Activated CD8-positive, alpha-beta memory T cell treated with anti-CD3 and anti-CD28 coated beads, Interleukin-2, amount 50 U/mL, for 4 hours (primary cell): ENCODE measurements around the gene DTNBP1.

Experiments used
- DNase-seq: peaks from one replicate; pipeline ENCODE4 v3.0.0-alpha.2; 2020

DTNBP1 gene

DNA sequence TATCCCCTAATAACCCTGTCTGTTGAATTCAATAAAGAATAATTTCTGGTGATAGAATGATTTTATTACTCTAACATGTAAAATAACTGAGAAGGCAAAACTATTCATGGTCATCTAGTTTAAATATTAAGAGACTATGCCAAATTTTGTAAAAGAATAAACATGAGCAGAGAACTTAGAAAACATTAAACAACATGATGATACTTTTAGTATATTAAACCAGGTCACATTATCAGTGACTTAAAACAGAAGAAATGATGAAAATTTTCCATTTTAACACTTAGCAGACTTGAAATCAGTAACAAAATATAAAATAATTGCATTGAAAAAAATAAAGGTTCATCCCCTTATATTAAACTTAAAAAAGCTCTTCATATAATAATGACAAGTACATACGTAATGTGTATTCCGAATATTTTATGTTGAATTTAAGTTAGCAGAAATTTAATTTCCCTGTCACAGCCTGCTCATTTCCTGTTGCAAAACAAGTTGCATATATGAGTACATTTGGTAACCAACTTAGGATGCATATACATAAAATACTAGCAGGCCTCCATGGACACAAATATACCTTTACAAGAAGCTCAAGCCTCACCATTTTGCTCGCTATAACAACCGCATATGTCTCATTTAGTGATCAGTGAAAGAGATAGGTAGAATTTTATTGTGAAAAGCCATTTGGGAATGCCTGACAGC lies 40.6 kb downstream of the DTNBP1 start:
- no peak for DNase-seq

DNA sequence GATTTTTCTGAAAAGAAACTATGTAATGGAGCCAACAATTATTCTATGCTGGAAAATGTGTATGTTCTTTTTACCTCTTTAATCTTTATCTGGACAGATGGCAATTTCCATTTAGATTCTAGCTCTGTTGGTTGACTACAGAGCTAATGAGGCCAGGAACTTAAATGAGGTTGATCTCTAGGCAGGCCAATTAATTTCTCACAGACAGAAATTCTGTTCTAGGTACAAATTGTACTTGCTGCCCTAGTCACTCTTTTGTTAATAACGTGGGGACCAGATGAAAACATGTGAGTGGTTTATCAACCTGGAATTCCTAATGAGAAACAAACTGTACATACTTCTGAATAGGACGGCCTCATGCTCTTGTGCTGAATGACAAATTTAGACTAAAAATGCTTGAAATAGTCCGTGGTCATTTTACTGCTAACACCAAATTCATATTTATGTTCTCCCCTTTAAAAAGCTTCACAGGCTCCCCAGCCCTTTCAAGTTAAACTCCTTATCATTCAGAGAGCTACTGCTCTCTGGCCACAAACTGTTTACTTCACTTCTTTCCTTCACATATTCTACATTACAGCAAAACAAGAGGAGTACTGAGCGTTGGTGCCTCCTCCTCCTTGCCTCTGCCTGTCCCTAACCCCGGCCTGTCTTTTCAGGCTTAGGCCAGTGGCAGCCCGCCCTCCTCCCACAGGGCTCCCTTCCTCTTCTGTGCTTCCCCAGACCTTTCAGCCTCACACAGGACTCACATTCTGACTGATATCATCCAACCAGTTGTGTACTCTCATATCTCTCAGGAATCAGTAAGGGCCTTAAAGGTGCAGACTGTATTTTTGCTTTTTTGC lies 41.4 kb downstream of the DTNBP1 start:
- DNase-seq = no peak

DNA sequence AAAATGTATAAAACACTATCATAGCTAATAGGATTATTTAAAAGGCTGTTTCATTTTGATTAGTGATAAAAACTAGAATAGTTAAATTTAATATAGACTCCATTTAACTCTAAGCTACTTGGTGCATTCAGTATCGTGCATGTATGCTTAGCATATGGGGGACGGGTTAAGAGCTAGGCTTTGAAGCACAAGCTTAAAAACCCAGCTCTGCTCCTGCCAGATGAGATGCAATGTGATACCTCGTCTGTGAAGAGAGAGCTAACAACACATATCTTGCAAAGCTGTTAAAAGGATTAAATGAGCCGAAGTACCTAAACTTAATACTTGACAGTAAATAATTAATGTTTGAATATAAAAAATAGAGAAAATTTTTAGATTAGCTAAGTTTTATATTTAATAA lies 42.2 kb downstream of the DTNBP1 start:
- no peak for DNase-seq

DNA sequence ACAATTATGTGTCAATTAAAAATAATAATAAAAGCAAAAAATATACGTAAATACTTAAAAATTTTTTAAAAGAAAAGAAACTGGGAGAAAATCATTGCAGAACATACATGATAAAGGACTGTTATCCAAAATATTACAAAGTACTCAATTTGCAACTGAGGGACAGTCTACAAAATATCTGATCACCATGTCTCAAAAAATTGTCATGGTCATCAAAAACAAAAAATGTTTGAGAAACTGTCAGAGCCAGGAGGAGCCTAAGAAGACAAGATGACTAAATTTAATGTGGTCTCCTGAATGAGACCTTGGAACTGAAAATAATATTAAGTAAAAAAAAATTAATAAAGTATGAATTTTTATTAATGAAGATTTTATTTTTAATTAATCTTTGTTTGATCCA lies 43.5 kb downstream of the DTNBP1 start:
- DNase-seq = no peak

DNA sequence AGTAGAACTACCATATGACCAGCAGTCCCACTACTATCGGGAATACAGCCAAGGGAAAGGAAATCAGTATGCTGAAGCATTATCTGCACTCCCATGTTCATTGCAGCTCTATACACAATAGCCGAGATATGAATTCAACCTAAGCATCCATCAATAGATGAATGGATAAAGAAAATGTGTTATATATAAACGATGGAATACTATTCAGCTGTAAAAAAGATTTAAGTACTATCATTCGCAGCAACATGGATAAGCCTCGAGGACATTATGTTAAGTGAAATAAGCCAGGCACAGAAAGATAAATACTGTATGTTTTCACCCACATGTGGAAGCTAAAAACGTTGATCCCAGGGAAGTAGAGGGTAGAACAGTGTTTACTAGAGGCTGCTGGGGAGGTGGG lies 44.1 kb downstream of the DTNBP1 start:
- DNase-seq = no peak

DNA sequence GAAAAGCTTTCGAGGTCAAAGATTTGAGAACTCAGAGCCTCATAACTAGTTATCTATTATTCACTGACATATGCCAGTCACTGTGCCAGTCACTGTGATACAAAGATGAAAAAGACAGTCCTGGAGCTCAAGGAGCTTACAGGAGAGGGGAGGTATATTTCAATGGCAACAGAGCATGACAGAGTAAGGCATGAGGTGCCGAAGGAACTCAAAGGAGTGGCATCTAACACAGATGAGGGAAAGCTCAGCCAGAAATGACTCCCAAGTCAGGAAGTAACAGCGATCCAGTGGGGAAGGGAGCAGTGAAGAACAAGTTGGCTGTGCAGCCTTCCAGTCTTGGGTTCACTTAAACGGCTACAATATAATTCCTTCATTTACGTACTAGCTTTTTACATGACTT lies 46.6 kb downstream of the DTNBP1 start:
- no peak for DNase-seq

DNA sequence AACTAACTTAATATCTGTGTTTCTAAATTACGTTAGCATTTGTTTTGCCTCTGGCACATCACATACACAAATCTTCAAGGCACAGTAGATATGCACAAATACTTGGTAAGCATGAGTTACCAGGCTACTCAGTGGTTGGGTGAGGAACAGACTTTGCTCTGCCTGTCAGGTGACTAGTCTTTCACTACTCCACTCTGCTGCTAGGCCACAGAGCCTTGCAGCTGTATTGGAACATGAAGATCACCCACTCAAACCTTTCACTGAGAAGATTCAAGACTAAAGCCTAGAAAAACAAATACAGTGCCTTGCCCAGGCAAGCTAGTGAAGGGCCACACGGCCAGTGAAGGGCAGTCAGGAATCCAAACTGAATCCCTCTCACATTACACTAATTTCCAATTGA lies 47.0 kb downstream of the DTNBP1 start:
- DNase-seq = no peak

DNA sequence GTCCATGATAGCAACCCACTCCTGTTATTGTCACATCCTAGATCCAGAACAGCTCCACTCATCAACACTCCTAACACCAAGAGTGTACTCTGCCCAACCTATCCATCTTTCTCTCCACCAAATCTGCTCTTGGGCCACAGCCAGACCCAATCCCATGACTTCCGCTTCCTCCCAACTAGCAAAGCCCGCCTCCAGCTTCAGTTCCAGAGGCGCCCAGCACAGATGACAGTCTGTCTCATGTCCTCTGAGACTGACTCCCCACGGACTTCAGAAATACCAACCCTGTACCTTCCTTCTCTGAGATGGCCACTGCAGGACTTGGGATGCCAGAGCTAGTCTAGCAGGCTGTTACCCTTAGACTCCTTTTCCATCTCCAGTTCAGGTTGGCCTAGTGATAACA lies 48.6 kb downstream of the DTNBP1 start:
- no peak for DNase-seq

DNA sequence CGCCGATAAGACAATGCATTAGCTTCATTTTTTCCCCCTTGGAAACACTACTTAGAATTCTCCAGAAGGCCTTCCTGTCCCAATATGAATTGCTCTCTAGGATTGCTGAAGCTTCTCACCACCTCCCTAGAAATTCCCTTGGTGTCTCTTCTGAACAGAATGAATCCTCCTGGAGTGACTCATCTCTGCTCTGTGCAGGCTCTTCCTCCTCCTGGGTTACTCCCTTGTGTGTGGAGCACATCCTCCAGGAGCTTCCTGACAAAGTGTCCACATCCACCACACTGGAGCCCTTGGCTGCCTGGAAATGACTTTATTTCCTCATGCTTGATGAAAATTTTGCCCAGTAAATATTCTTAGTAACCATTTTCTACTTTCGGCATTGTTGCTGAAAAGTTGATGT lies 54.4 kb downstream of the DTNBP1 start:
- no peak for DNase-seq

DNA sequence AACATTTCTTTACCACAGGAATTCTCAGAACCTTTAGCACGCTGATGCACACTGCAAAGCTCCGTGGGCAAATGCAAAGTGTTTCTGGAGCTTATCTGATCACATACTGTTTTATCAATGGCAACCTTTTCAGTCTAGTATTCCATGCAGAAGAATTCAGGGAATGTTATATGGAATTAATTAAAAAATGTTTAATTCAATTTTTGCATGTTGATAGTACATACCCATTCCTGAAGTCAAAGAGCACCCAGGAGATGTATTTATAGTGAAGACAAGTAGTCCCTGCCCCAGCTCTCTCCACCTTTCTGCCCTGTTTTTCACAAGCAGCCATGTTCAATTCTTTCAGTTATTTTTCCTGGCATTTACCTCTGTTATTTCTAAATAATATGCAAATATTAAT lies 55.2 kb downstream of the DTNBP1 start:
- DNase-seq = no peak

DNA sequence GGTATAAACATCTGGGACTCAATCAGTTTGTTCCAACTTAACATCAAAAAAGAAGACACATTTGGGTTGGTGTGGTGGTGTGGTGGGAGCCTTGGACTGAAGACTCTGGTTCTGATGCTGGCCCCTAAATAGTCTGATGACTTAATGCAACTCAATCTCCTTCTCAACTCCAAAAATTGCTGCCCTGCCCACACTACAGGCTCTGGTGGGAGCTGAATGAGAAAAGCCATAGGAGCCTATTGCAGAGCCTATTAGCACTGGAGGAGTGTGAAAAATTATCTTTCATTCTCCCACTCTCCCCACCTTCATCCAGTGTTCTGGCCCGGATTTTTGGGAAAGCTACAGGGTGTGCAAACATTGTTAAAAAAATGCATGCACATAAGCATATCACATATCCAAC lies 56.5 kb downstream of the DTNBP1 start:
- no peak for DNase-seq

DNA sequence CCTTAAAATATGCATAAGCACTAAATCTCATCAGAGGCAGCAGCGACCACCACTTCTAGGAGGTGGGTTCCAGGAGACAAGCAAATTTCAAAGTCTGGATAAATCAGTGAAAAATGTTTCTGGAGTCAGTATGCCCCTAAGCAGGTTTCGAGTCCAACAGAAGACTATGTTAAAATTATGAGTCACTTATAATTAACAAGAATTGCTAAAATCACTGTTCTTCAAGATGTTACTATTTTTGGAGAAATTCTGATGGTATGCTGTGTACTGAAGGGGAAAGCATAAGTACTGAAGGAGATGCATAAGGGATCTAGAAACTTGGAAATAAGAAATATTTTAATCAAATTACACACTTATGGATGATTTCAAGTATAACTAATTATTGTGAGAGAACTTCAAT lies 58.0 kb downstream of the DTNBP1 start:
- DNase-seq = no peak

DNA sequence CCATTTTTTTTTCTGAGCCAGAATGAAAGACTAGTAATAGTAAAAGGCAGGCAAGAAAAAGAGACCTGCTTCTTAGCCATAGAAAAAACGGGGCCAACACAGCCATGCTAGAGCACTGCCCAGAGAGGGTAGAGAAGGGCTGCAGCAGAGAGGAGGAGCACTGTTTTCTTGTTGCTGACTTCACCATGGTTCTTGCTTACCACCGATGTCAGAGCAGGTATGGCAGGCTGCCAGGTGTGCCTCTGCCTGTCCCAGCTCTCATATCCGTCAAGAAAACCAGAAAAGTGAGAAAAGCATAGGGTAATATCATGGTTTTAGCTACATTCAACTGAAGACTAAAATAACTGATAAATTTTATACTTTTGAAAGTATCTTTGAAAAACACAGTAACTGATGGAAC lies 60.7 kb downstream of the DTNBP1 start:
- DNase-seq = peak; percentile 27

DNA sequence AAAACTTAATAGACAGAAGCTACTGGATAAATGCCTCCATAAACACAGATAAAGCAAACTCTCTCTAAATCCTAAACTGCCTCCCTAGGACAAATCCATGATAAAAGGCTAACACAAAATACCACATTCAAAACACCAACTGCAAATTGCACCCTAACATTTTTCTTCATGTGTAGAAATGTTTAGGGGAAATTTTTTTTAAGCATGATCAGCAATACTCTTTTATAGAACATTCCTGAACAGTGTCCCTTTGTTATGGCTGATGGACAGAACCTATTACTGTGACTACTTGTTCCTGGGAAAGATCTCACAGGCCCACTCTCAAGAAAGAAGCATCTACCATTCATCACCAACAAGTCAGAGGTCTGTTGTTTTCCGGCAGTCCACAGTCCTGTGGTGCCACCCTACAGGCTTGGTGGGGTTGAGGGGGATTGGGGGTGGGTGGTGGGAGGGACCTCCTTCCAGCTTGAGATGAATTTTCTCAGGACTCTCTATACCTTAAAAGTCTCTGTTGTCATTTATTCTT lies 64.5 kb downstream of the DTNBP1 start:
- DNase-seq = no peak

DNA sequence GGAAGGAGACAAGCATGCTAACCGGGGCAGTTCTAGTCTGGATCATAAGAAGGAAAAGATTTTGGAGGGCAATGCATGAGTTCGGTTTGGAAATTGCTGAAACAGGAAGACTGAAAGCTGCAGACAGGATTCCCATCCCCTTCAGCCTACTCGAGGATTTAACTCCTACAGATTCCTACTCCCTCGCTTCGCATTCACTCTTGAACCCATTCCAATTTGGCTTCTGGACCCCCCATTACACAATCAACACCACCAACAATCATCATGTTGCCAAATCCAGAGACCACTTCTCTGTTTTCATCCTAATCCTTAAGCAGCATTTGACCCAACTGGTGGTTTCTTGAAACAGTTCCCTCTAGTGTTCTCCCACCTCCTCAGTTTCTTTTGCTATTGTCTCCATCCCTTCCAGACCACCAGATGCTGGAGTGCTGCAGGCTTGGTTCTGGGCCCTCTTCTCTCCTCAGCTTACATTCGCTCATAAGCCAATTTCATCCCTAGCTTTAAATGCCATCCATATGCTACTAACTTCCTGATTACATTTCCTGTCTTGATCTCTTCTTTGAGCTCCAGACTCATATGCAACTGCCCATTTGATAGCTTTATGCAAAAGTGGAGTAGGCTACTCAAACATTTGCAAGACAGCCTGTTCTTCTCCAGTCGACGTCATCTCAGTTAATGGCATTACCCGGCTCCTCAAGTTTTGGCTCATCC lies 66.5 kb downstream of the DTNBP1 start:
- no peak for DNase-seq

DNA sequence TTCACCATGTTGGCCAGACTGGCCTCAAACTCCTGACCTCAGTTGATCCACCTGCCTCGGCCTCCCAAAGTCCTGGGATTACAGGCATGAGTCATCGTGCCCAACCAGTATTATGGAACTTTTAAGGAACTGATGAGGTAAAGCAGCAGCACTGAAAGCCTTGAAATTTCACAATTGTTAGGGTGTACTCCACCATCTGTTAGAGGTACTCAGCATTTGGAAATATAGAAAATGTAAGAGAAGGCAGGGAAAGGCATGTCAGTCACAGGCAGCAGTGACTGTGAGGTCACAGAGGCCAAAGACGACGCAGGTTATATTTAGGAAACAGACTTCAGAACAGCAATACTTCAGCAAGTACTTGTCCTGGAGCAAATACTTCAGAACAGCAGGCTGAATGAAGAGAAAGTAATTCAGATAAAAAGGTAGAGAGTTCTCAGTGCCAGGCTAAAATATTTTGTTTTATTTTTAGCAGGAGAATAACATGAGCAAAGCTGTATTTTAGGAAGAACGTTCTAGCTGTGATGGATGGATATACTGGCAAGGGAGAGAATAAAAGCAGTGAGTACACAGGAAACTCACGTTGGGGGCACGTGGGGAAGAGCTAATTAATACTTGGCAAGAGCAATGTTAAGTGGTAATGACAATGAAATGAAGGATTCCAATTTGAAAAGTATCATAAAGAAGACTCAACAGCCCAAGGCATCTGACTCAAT lies 67.2 kb downstream of the DTNBP1 start:
- DNase-seq = no peak

DNA sequence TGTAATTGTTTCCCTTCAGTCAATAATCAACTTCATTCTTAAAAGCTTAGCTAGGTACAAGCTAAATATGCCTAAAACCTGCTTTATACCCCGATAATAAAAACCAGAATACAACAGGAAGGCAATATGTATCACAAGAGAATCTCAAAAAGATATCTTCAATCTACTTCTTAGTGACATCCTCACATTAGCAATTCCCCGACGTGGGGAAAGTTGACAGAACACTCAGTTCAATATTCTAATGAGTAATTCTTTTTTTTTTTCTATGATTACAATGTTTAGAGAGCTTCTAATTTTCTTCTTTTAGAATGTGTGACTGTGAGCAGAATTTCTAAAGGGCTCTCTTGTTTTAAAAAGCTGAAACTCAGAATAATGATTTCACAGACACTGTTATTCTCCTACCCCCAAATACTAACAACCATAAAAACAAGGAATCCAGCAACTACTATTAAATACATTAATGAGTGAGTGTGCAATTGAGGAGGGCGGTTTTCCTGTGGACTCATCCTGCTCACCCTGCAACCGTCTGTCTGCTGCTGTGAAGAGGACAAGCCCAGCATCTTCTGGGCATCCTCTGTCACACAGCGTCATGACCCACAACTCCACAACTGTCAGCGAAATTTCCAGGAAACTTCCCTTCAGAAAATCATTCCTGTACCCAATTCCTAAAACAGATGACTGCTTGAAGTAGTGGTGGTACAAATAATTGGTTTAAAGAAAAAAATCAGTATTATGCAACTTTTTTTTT lies 68.1 kb downstream of the DTNBP1 start:
- no peak for DNase-seq

DNA sequence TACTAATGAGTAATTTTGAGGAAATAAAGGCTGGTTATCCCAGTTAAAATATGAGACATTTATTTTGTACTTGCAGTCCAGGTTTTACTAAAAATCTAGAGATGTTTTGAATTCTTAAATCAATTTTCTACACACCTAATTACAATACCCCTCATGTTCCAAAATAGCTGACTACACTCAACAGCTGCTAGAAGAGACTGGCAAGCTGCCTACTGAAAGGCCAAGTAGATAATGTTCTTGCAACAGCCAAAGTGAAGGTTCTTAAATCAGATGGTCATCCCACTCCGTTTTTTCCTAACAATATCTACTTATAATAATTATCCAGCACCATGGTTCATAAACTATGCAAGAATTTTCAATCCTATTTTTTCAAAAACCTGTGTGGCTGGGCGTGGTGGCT lies 69.0 kb downstream of the DTNBP1 start:
- no peak for DNase-seq

DNA sequence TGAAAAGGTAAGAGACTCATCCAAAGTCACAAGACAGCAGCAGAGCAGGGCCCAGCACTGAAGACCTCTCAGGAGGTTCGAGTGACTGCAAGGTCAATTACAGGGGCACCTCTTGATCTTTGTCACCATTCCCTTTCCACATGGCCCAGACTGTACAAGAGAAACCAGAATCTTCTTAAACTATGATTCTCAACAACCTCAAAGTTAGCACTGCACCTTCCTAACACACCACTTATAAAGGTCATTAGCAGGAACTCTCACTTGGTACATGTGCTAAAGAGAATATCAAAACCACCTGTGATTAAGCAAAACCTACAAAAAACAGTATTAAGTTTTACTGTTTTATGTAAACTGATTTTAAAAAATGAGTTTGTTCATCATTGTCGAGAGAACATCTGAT lies 70.2 kb downstream of the DTNBP1 start:
- no peak for DNase-seq

DNA sequence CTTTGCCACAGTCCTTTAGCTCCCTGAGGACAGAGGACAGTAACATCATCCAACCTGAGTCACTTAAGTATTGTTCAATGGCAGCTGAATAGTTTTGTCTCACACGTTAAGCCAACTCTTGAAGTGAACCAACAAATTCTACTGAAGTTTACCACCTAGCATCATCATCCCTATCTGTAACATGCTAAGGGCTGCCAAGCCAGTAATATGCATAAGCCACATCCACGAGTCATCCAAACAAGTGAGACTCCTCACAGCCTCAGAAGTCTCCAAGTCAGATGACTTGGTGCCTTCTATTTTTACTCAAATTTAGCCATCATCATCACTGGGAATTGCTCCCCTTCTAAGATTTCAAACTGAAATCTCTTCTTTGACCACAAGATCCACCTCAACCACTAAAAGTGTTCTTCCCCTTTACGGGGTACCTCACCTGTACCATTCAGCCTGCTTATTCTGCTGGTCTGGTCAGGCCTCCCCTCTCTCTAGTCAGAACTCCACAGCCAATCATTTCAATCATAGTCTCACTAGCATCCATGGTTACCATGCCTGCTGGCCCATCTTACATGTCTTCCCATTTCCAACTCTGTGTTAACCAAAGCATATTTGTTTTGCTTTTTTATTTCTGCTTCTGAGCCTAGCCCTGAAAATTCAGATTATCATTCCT lies 73.7 kb downstream of the DTNBP1 start:
- no peak for DNase-seq

DNA sequence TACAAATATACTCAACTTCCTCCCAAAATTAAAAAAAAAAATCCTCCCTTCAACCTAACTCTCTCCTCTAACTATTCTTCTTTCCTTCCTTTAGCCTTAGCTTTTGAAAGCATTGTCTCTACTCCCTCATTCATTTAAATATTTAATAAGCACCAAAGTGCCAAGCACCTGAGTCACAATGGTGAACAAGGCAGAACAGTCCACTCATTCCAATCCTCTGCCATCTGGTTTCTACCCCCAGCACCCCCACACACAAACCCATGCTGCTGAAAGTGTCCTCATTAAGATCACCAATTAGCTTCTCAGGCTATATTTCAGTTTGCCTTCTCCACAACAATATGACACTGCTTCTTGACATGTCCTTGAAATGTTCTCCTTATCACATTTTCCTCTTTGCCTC lies 76.3 kb downstream of the DTNBP1 start:
- no peak for DNase-seq

DNA sequence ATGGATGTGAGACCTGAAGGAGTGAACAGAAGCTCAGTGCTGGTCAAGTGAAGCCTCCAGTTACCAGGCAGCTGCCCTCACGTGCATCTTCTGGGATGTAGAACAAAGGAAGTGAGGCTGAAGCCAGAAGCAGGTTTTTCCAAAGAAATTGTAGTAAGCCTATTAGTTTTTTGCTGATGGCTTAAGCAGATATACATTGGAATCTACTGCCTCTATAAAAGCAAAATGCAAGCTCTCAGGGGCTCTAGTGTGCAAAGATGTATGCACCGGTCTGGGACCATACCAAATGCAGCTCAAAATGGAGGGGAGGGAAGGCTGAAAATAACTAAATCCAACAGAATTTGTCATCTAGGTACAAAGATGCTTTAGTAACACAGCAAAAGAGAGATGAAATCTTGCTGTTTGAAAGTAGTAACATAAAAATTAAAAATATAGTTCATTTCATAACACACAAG lies 77.0 kb downstream of the DTNBP1 start:
- DNase-seq = no peak
